Trophoblast cell (in vitro differentiated cells and primary cell): ENCODE results near the gene ANKRD6.

Source experiments
- DNase-seq, 2 donors: peaks; one replicate each; pipeline ENCODE4 v3.0.0-alpha.2; 2016
- H2AFZ ChIP-seq: 2 replicates; pipeline ENCODE4 v1.6.1; 2013; ENCODE audit warnings: low read length, moderate library complexity, mild to moderate bottlenecking; ENCODE audit not compliant: insufficient read depth, poor library complexity
- H2AK5ac ChIP-seq: 2 replicates; pipeline ENCODE4 v1.6.1; 2013; ENCODE audit warnings: mild to moderate bottlenecking, low read length
- H2BK120ac ChIP-seq: 2 replicates; pipeline ENCODE4 v1.6.1; 2013; ENCODE audit warnings: low read length, mild to moderate bottlenecking, moderate library complexity; ENCODE audit not compliant: insufficient read depth, poor library complexity
- H2BK12ac ChIP-seq: 2 replicates; pipeline ENCODE4 v1.6.1; 2013; ENCODE audit warnings: mild to moderate bottlenecking, low read length, moderate library complexity
- H2BK5ac ChIP-seq: 2 replicates; pipeline ENCODE4 v1.6.1; 2013; ENCODE audit warnings: low read length, low read depth, moderate library complexity, mild to moderate bottlenecking; ENCODE audit not compliant: poor library complexity
- H3K14ac ChIP-seq: 2 replicates; pipeline ENCODE4 v1.6.1; 2013; ENCODE audit warnings: mild to moderate bottlenecking, low read length
- H3K18ac ChIP-seq: 2 replicates; pipeline ENCODE4 v1.6.1; 2013; ENCODE audit warnings: mild to moderate bottlenecking, low read length
- H3K23ac ChIP-seq: 2 replicates; pipeline ENCODE4 v1.6.1; 2013; ENCODE audit warnings: low read length
- H3K27ac ChIP-seq: 2 replicates; pipeline ENCODE4 v1.5.1; 2013; ENCODE audit warnings: low read depth, mild to moderate bottlenecking, inconsistent platforms, low read length, moderate library complexity
- H3K27me3 ChIP-seq: 2 replicates; pipeline ENCODE4 v1.6.1; 2013; ENCODE audit warnings: inconsistent platforms, mild to moderate bottlenecking, low read length, moderate library complexity; ENCODE audit not compliant: insufficient read depth
- H3K36me3 ChIP-seq, 2 experiments: 1 replicate in 1 of 2; 2 replicates in 1 of 2; pipeline ENCODE4 v1.6.1; 2013; ENCODE audit warnings: low read length in 2 of 2, mild to moderate bottlenecking in 2 of 2, moderate library complexity in 1 of 2; ENCODE audit not compliant: insufficient read depth in 2 of 2, control insufficient read depth in 1 of 2
- H3K4ac ChIP-seq: 2 replicates; pipeline ENCODE4 v1.6.1; 2013; ENCODE audit warnings: low read depth, mild to moderate bottlenecking, low read length, moderate library complexity
- H3K4me1 ChIP-seq, 2 experiments: 1 replicate in 1 of 2; 2 replicates in 1 of 2; pipeline ENCODE4 v1.6.1; 2013; ENCODE audit warnings: low read length in 2 of 2, mild to moderate bottlenecking in 2 of 2, moderate library complexity in 1 of 2; ENCODE audit not compliant: insufficient read depth in 2 of 2, control insufficient read depth in 1 of 2
- H3K4me2 ChIP-seq: 2 replicates; pipeline ENCODE4 v1.6.1; 2013; ENCODE audit warnings: inconsistent platforms, mild to moderate bottlenecking, low read length, moderate library complexity
- H3K4me3 ChIP-seq: 2 replicates; pipeline ENCODE4 v1.5.1; 2013; ENCODE audit warnings: mild to moderate bottlenecking, low read depth, low read length, inconsistent platforms
- H3K79me1 ChIP-seq: one replicate; pipeline ENCODE4 v1.6.1; 2013; ENCODE audit warnings: low read length
- H3K79me2 ChIP-seq: 2 replicates; pipeline ENCODE4 v1.6.1; 2013; ENCODE audit warnings: low read length, mild to moderate bottlenecking; ENCODE audit not compliant: control insufficient read depth, insufficient read depth, poor library complexity
- H3K9ac ChIP-seq: 2 replicates; pipeline ENCODE4 v1.6.1; 2013; ENCODE audit warnings: mild to moderate bottlenecking, low read length
- H3K9me3 ChIP-seq: 2 replicates; pipeline ENCODE4 v1.6.1; 2013; ENCODE audit warnings: low read depth, mild to moderate bottlenecking, control low read depth, inconsistent platforms, low read length; ENCODE audit not compliant: insufficient read depth
- H4K12ac ChIP-seq: 2 replicates; pipeline ENCODE4 v1.6.1; 2013; ENCODE audit warnings: low read depth, mild to moderate bottlenecking, low read length, moderate library complexity
- H4K8ac ChIP-seq: 2 replicates; pipeline ENCODE4 v1.6.1; 2013; ENCODE audit warnings: low read depth, mild to moderate bottlenecking, low read length, moderate library complexity
- H4K91ac ChIP-seq: one replicate; pipeline ENCODE4 v1.6.1; 2013; ENCODE audit warnings: low read depth, mild to moderate bottlenecking, low read length, moderate library complexity
- WGBS: extraction: QIAGEN DNeasy Blood & Tissue Kit; methylation state at CpG from one replicate; pipeline ENCODE4 v1.1.7; 2013; ENCODE audit warnings: missing lambda C conversion rate; ENCODE audit not compliant: insufficient read length, insufficient coverage; ENCODE audit errors: extremely low coverage; 5-methylcytosine and 5-hydroxymethylcytosine counted together

Gene ANKRD6

DNA sequence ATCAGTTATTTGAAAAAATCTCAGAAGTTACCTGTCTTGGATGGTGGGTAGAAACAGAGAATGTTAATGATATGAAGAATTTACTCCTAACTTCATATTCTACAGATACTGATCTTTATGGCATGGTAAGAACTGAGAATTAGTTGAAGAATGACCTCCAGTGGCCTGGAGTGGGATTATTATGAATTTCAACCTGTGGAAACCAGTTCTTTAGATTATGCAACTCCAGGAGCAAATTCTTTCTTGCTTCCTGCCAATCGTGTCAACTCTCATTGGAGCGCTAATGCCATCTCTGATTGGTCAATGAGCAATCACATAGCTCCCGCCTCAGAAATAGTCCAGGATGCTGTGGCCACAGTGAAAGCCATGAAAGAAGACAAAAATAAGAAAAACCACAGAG lies 165.0 kb downstream of the ANKRD6 start:
- no peak overlapping the region for H2AFZ ChIP-seq
- H2BK120ac ChIP-seq: no peak overlapping the region
- H2BK5ac ChIP-seq: no peak overlapping the region
- no peak overlapping the region for H4K91ac ChIP-seq
- H4K8ac ChIP-seq: no peak overlapping the region
- H3K18ac ChIP-seq: no peak overlapping the region
- H3K4me3 ChIP-seq: no peak overlapping the region
- no peaks in the 10 kb centered on the region for H3K9me3 ChIP-seq
- no peak overlapping the region for H3K4ac ChIP-seq
- peak overlapping the region; percentile 13 for H3K4me2 ChIP-seq
- H3K14ac ChIP-seq: no peak overlapping the region
- peaks cover 8 to 10% of the 10 kb centered on the region in 2 experiments for H3K36me3 ChIP-seq
- H4K12ac ChIP-seq: no peak overlapping the region
- no peak overlapping the region for H3K27ac ChIP-seq
- no CpG with 5 or more reads among the region's 3 CpGs for WGBS
- H3K27me3 ChIP-seq: no peaks in the 10 kb centered on the region
- no peak overlapping the region for H2AK5ac ChIP-seq
- H3K79me1 ChIP-seq: no peaks in the 10 kb centered on the region
- no peaks in the 10 kb centered on the region for H3K79me2 ChIP-seq
- no peak overlapping the region for H2BK12ac ChIP-seq
- H3K23ac ChIP-seq: no peak overlapping the region
- H3K9ac ChIP-seq: no peak overlapping the region
- DNase-seq: peak; percentile 67 to 95
- no peaks in the 10 kb centered on the region for H3K4me1 ChIP-seq

- H2AFZ ChIP-seq: no peak overlapping the region
- H3K27ac ChIP-seq: no peak overlapping the region
- H3K9me3 ChIP-seq: no peaks in the 10 kb centered on the region
- H3K9ac ChIP-seq: no peak overlapping the region
- peaks cover 9 to 13% of the 10 kb centered on the region in 2 experiments for H3K36me3 ChIP-seq
- H3K27me3 ChIP-seq: no peaks in the 10 kb centered on the region
- no peak overlapping the region for H3K18ac ChIP-seq
- no peaks in the 10 kb centered on the region for H3K79me2 ChIP-seq
- H4K12ac ChIP-seq: no peak overlapping the region
- H3K79me1 ChIP-seq: no peaks in the 10 kb centered on the region
- no peak overlapping the region for H4K91ac ChIP-seq
- no peak overlapping the region for H3K23ac ChIP-seq
- H2BK120ac ChIP-seq: no peak overlapping the region
- DNase-seq: no peak
- no CpG with 5 or more reads among the region's 7 CpGs for WGBS
- no peak overlapping the region for H2AK5ac ChIP-seq
- no peak overlapping the region for H3K4me2 ChIP-seq
- no peak overlapping the region for H2BK5ac ChIP-seq
- no peak overlapping the region for H2BK12ac ChIP-seq
- no peak overlapping the region for H3K4me3 ChIP-seq
- H3K4me1 ChIP-seq: no peaks in the 10 kb centered on the region
- no peak overlapping the region for H4K8ac ChIP-seq
- H3K4ac ChIP-seq: no peak overlapping the region
- H3K14ac ChIP-seq: no peak overlapping the region
These were observed 166.8 kb downstream of the ANKRD6 start for GRCh38 chr6:89599727-89600126.

DNA sequence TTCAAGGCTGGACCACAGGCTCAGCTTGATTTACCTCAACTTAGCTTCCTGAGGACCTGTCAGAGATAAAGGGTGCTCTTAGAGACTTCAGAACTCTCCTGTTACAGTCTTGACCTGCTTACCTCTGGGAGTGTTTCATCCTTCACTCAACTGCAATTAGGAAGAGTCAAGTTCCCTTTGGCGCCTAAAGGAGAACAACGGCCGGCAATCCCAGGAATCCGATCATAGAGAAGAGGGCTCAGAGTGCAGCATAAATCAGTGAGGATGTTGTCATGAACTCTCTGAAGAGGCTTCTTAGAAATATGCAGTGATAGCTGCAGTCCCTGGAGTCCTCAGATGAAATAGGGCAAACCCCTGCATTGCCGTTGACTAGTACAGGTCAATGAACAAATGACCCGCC lies 169.2 kb downstream of the ANKRD6 start:
- WGBS: no CpG with 5 or more reads among the region's 6 CpGs
- no peak overlapping the region for H3K14ac ChIP-seq
- H3K9me3 ChIP-seq: no peaks in the 10 kb centered on the region
- no peaks in the 10 kb centered on the region for H3K27me3 ChIP-seq
- H2AK5ac ChIP-seq: no peak overlapping the region
- H4K91ac ChIP-seq: no peak overlapping the region
- no peak overlapping the region for H2BK12ac ChIP-seq
- H2BK5ac ChIP-seq: no peak overlapping the region
- no peak overlapping the region for H2BK120ac ChIP-seq
- H3K4me1 ChIP-seq: no peaks in the 10 kb centered on the region
- no peaks in the 10 kb centered on the region for H3K79me2 ChIP-seq
- no peak for DNase-seq
- no peak overlapping the region for H3K4me2 ChIP-seq
- H2AFZ ChIP-seq: no peak overlapping the region
- no peak overlapping the region for H3K18ac ChIP-seq
- H3K9ac ChIP-seq: no peak overlapping the region
- no peak overlapping the region for H3K4me3 ChIP-seq
- H3K27ac ChIP-seq: no peak overlapping the region
- no peak overlapping the region for H4K12ac ChIP-seq
- no peak overlapping the region for H3K23ac ChIP-seq
- no peak overlapping the region for H4K8ac ChIP-seq
- H3K36me3 ChIP-seq: peaks cover 12 to 15% of the 10 kb centered on the region in 2 experiments
- H3K79me1 ChIP-seq: no peaks in the 10 kb centered on the region
- H3K4ac ChIP-seq: no peak overlapping the region

DNA sequence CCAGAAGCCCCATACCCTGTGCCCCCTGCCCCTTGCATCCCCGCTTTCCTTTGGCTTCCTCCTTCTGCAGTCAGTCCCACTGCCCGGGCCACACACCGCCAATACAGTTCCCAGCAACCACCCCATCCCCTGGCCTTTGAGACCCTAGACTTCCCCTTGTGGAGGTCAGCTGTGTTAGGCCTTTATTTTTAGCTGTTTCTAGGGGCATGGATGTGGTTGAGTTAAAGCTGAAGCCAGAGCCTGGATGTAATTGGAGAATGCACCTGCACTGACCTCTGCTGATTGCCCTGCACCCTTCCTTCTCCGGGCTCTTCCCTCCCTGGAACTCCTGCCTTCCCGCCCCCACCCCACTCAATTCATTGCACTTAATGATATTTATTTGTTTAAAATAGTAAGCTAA lies 171.7 kb downstream of the ANKRD6 start:
- Histone ChIP-seq H3K36me3 (peaks cover 18% of the 10 kb centered on the region in 2 experiments), H3K4ac (no peak overlapping the region), H3K79me2 (no peaks in the 10 kb centered on the region), H4K8ac (no peak overlapping the region), H2BK5ac (no peak overlapping the region), H3K23ac (no peak overlapping the region), H2AFZ (no peak overlapping the region), H3K79me1 (no peaks in the 10 kb centered on the region), H4K91ac (no peak overlapping the region), H3K27ac (no peak overlapping the region), H4K12ac (no peak overlapping the region), H3K4me3 (no peak overlapping the region), H3K9me3 (no peaks in the 10 kb centered on the region), H3K27me3 (no peaks in the 10 kb centered on the region), H3K4me2 (no peak overlapping the region), H3K4me1 (no peaks in the 10 kb centered on the region), H2BK12ac (no peak overlapping the region), H2AK5ac (no peak overlapping the region), H2BK120ac (no peak overlapping the region), H3K18ac (no peak overlapping the region), H3K9ac (no peak overlapping the region), H3K14ac (no peak overlapping the region)
- DNase-seq: no peak
- WGBS: no CpG with 5 or more reads among the region's 5 CpGs
